HG02870 (cell line): ENCODE data around the gene CXorf65.

Experiments used
- ATAC-seq: cut with Tn5 transposase; IDR thresholded peaks from one replicate; pipeline ENCODE4 v1.9.1; 2021; ENCODE audit warnings: mild to moderate bottlenecking, moderate library complexity; ENCODE audit not compliant: unreplicated experiment

CXorf65 gene

GRCh38 chrX:71068044-71068918, 38.3 kb downstream of the CXorf65 start, which contains the start of gene SNX12:
Gene SNX12 (minus strand): TSS chrX:71068334. CDS start chrX:71068306, 28 bp downstream.
- peak; percentile 93 for ATAC-seq

GRCh38 chrX:71067712-71068043, 38.9 kb downstream of the CXorf65 start:
- ATAC-seq: peak; percentile 3

GRCh38 chrX:71067089-71067488, 39.5 kb downstream of the CXorf65 start:
- ATAC-seq: no peak

- ATAC-seq: no peak
Observed at GRCh38 chrX:71060127-71060526, 46.4 kb downstream of the CXorf65 start.

- no peak for ATAC-seq
Observed at GRCh38 chrX:71057848-71058530, 48.6 kb downstream of the CXorf65 start.

GRCh38 chrX:71056867-71057266, 49.7 kb downstream of the CXorf65 start:
- no peak for ATAC-seq
